HFF-Myc (cell line): ENCODE data around the gene ACP7.

Experiments
- DNase-seq: peaks from one replicate; pipeline ENCODE4 v3.0.0-alpha.2; 2011; ENCODE audit warnings: low read depth; ENCODE audit errors: extremely low read depth
- H3K4me3 ChIP-seq: replicated peaks from 2 replicates; pipeline ENCODE4 v1.5.1; 2011; ENCODE audit warnings: low read depth, mild to moderate bottlenecking, control low read depth, low read length
- CTCF ChIP-seq: IDR thresholded peaks from 2 replicates; pipeline ENCODE4 v1.5.1; 2012; ENCODE audit warnings: mild to moderate bottlenecking, low read depth, low read length, control low read depth; ENCODE audit errors: missing control alignments

The ACP7 gene

GRCh38 chr19:39130337-39131254 is 46.4 kb downstream of the ACP7 start:
- no peak for TF ChIP-seq CTCF
- DNase-seq, result no peak
- no peak overlapping the region for H3K4me3 ChIP-seq

GRCh38 chr19:39131255-39131755 is 47.1 kb downstream of the ACP7 start:
- no peak for TF ChIP-seq CTCF
- H3K4me3 ChIP-seq, result no peak overlapping the region
- no peak for DNase-seq

- DNase-seq, result no peak
- TF ChIP-seq CTCF, result no peak
- H3K4me3 ChIP-seq, result no peak overlapping the region
These were observed 48.3 kb downstream of the ACP7 start for GRCh38 chr19:39132344-39132969.

- no peak overlapping the region for H3K4me3 ChIP-seq
- TF ChIP-seq CTCF, result no peak
- DNase-seq, result no peak
These were observed 49.5 kb downstream of the ACP7 start for GRCh38 chr19:39133431-39134270.

GRCh38 chr19:39135701-39136100 is 51.5 kb downstream of the ACP7 start:
- no peak for TF ChIP-seq CTCF
- DNase-seq, result no peak
- H3K4me3 ChIP-seq, result no peak overlapping the region

- no peak overlapping the region for H3K4me3 ChIP-seq
- no peak for TF ChIP-seq CTCF
- DNase-seq, result no peak
These were observed 52.2 kb downstream of the ACP7 start for GRCh38 chr19:39136225-39136940.
